ENCODE results near the gene CCSER1.

The CCSER1 gene

DNA sequence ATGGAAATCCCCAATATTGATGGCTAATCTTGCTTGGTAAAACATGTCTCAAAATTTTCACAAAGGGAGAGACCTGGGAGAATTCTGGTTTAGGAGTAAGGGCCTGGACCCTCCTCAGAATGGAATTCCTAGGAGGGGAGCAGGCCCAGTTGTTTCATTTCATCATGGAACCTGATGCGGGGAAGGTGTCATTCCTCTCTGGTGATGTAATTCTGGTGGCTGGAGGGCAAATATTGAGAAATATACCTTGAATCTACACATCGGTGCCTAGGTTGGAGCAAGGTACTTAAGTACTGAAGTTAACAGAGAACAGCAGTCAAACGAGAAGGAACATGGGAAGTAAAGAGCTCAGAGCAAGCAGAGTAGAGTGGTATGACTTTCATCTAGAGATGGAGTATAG, 23.2 kb upstream of the CCSER1 start:
- Histone ChIP-seq H3K4me1 (ENCODE audit: control insufficient read depth, insufficient read depth, low read length, poor library complexity, severe bottlenecking) (no peaks in the 10 kb centered on the region), H3K4me3 (ENCODE audit: insufficient read depth, low read depth, low read length, poor library complexity, severe bottlenecking) (no peak overlapping the region), H3K9me3 (ENCODE audit: control insufficient read depth, low read length) (no peaks in the 10 kb centered on the region), H3K27ac (ENCODE audit: insufficient read depth, low read length, poor library complexity, severe bottlenecking) (no peak overlapping the region), H3K36me3 (ENCODE audit: control insufficient read depth, insufficient read depth, low read length) (no peaks in the 10 kb centered on the region), H3K27me3 (replicated peaks; ENCODE audit: control insufficient read depth, insufficient read depth, low read length, poor library complexity, severe bottlenecking) (no peaks in the 10 kb centered on the region)
- no peak for DNase-seq

DNA sequence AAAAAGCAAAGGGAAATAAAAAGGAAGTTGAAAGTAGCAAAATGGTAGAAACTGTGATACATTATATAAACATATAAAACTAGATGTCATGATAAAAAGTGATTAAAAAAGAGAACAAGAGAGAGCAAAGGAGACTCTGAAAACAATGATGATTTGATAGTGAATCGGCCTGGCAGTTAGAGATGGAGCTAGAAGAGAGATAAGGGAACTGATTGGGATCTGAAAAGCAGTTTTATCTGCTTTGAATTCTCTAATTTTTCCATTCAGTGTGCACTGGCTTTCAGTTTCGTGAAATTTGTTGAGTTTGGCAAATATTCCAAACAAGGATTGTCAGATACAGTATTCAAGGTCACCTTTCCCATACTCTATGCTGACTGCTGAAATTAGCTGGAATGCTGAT, 21.9 kb upstream of the CCSER1 start:
- Histone ChIP-seq H3K9me3 (ENCODE audit: control insufficient read depth, low read length) (no peaks in the 10 kb centered on the region), H3K4me3 (ENCODE audit: insufficient read depth, low read depth, low read length, poor library complexity, severe bottlenecking) (no peak overlapping the region), H3K27ac (ENCODE audit: insufficient read depth, low read length, poor library complexity, severe bottlenecking) (no peak overlapping the region), H3K27me3 (replicated peaks; ENCODE audit: control insufficient read depth, insufficient read depth, low read length, poor library complexity, severe bottlenecking) (no peaks in the 10 kb centered on the region), H3K36me3 (ENCODE audit: control insufficient read depth, insufficient read depth, low read length) (no peaks in the 10 kb centered on the region), H3K4me1 (ENCODE audit: control insufficient read depth, insufficient read depth, low read length, poor library complexity, severe bottlenecking) (no peaks in the 10 kb centered on the region)
- DNase-seq, result no peak

DNA sequence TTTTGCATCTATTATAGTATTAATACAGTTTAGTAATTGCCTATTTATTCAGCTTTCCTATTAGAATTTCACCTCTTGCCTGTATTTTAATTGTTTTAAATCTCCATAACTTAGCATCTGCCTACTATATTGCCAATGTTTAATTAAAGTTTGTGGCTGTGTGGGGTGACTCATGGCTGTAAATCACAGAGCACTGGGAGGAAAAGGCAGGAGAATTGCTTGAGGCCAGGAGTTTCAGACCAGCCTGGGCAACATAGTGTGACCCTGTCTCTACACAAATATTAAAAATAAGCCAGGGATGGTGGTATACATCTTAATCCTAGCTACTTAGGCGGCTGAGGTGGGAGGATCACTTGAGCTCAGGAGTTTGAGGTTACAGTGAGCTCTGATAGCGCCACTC, 14.5 kb upstream of the CCSER1 start:
- no peaks in the 10 kb centered on the region for H3K36me3 ChIP-seq (ENCODE audit: control insufficient read depth, insufficient read depth, low read length)
- H3K27me3 ChIP-seq (replicated peaks; ENCODE audit: control insufficient read depth, insufficient read depth, low read length, poor library complexity, severe bottlenecking), result no peaks in the 10 kb centered on the region
- DNase-seq, result no peak
- H3K4me3 ChIP-seq (ENCODE audit: insufficient read depth, low read depth, low read length, poor library complexity, severe bottlenecking), result no peak overlapping the region
- no peaks in the 10 kb centered on the region for H3K9me3 ChIP-seq (ENCODE audit: control insufficient read depth, low read length)
- no peaks in the 10 kb centered on the region for H3K4me1 ChIP-seq (ENCODE audit: control insufficient read depth, insufficient read depth, low read length, poor library complexity, severe bottlenecking)
- H3K27ac ChIP-seq (ENCODE audit: insufficient read depth, low read length, poor library complexity, severe bottlenecking), result no peak overlapping the region

DNA sequence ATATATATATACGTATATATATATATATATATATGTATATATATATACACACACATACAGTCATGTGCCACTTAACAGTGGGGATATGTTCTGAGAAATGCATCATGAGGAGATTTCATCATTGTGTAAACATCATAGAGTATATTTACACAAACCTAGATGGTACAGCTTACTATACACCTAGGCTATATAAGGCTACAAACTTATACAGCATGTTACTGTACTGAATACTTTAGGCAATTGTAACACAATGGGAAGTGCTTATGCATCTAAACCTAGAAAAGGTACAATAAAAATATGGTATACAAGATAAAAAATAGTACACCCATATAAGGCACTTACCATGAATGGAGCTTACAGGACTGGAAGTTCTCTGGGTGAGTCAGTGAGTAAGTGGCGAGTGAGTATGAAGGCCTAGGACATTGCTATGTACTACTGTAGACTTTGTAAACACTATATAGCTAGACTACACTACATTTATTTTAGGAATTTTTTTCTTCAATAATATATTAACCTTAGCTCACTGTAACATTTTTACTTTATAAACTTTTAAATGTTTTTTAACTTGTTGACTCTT, 13.2 kb upstream of the CCSER1 start:
- H3K4me3 ChIP-seq (ENCODE audit: insufficient read depth, low read depth, low read length, poor library complexity, severe bottlenecking), result no peak overlapping the region
- H3K27me3 ChIP-seq (replicated peaks; ENCODE audit: control insufficient read depth, insufficient read depth, low read length, poor library complexity, severe bottlenecking), result no peaks in the 10 kb centered on the region
- no peak for DNase-seq

DNA sequence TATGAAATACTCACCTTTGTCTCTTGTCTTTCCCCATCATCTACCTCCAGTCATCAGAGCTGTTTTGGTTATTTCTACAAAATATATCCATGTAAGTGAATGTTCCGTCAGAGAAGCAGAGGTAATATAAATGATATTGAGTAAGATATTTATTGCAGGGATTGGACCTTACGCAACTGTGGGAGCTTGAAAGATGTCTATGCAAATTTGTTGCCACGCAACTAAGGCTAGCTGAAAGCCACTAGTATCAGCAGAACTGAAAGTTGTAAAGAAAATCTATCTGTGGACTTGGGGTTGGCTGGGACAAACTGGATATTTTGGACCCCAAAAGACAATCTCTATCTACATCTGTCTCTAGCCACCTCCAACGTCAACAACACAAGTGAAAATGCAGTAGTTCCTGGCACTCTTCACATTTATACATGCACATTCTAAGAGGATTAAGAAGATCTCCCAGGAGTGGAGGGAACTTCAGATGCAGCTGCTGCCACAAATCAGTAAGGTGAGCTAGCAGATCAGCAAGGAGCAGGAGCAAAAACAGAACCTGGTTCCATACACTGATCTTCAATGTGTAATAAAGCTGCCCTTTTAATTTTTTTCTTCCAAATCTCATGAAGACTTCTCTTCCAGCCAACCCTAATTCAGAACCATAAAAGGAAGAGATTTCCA, 8.5 kb upstream of the CCSER1 start:
- Histone ChIP-seq H3K27ac (ENCODE audit: insufficient read depth, low read length, poor library complexity, severe bottlenecking) (no peak overlapping the region), H3K36me3 (ENCODE audit: control insufficient read depth, insufficient read depth, low read length) (no peaks in the 10 kb centered on the region), H3K4me1 (ENCODE audit: control insufficient read depth, insufficient read depth, low read length, poor library complexity, severe bottlenecking) (no peaks in the 10 kb centered on the region), H3K4me3 (ENCODE audit: insufficient read depth, low read depth, low read length, poor library complexity, severe bottlenecking) (no peak overlapping the region), H3K27me3 (replicated peaks; ENCODE audit: control insufficient read depth, insufficient read depth, low read length, poor library complexity, severe bottlenecking) (no peaks in the 10 kb centered on the region), H3K9me3 (ENCODE audit: control insufficient read depth, low read length) (no peaks in the 10 kb centered on the region)
- no peak for DNase-seq

More for the DNA sequence above, 13.2 kb upstream of the CCSER1 start:
- Histone ChIP-seq H3K9me3 (ENCODE audit: control insufficient read depth, low read length) (no peaks in the 10 kb centered on the region), H3K27ac (ENCODE audit: insufficient read depth, low read length, poor library complexity, severe bottlenecking) (no peak overlapping the region), H3K4me1 (ENCODE audit: control insufficient read depth, insufficient read depth, low read length, poor library complexity, severe bottlenecking) (no peaks in the 10 kb centered on the region), H3K36me3 (ENCODE audit: control insufficient read depth, insufficient read depth, low read length) (no peaks in the 10 kb centered on the region)

DNA sequence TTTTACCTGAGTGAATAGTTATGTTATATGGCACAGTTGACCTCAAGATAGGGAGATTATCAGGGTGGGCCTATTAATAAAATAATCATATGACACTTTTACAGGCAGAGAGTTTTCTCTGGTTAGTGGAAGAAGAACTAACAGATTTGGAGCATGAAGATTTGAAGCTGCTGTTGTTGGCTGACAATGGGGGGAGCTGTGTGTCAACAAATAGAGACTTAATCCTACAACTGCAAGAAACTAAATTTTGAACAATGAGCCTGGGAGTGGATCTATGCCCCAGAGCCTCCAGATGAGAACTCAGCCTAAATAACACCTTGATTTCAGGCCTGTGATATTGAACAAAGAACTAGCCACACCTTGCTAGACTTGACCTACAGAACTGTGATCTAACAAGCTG, 7.2 kb upstream of the CCSER1 start:
- Histone ChIP-seq H3K36me3 (ENCODE audit: control insufficient read depth, insufficient read depth, low read length) (no peaks in the 10 kb centered on the region), H3K9me3 (ENCODE audit: control insufficient read depth, low read length) (no peaks in the 10 kb centered on the region), H3K27ac (ENCODE audit: insufficient read depth, low read length, poor library complexity, severe bottlenecking) (no peak overlapping the region), H3K4me3 (ENCODE audit: insufficient read depth, low read depth, low read length, poor library complexity, severe bottlenecking) (no peak overlapping the region), H3K4me1 (ENCODE audit: control insufficient read depth, insufficient read depth, low read length, poor library complexity, severe bottlenecking) (no peaks in the 10 kb centered on the region), H3K27me3 (replicated peaks; ENCODE audit: control insufficient read depth, insufficient read depth, low read length, poor library complexity, severe bottlenecking) (no peaks in the 10 kb centered on the region)
- DNase-seq, result no peak

DNA sequence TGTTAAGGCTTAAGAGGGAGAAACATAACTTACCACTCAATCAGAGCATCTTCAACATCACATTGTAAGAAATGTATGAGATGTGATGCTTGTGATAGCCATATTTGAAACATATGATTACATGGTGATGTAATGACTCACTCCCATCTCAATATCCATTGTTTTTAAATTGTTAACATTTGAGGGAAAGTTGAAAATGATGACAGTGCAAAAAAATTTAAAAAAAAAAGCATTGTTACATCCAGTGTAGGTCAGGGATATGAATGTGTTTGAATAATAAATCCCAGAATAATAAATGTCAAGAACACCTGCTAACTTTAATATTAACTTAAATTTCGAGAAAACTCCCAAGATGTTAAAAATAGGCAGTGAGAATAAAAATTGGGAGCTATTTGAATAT, 6.4 kb upstream of the CCSER1 start:
- no peaks in the 10 kb centered on the region for H3K27me3 ChIP-seq (replicated peaks; ENCODE audit: control insufficient read depth, insufficient read depth, low read length, poor library complexity, severe bottlenecking)
- no peak overlapping the region for H3K4me3 ChIP-seq (ENCODE audit: insufficient read depth, low read depth, low read length, poor library complexity, severe bottlenecking)
- no peaks in the 10 kb centered on the region for H3K4me1 ChIP-seq (ENCODE audit: control insufficient read depth, insufficient read depth, low read length, poor library complexity, severe bottlenecking)
- H3K27ac ChIP-seq (ENCODE audit: insufficient read depth, low read length, poor library complexity, severe bottlenecking), result no peak overlapping the region
- DNase-seq, result no peak
- no peaks in the 10 kb centered on the region for H3K36me3 ChIP-seq (ENCODE audit: control insufficient read depth, insufficient read depth, low read length)
- H3K9me3 ChIP-seq (ENCODE audit: control insufficient read depth, low read length), result no peaks in the 10 kb centered on the region

DNA sequence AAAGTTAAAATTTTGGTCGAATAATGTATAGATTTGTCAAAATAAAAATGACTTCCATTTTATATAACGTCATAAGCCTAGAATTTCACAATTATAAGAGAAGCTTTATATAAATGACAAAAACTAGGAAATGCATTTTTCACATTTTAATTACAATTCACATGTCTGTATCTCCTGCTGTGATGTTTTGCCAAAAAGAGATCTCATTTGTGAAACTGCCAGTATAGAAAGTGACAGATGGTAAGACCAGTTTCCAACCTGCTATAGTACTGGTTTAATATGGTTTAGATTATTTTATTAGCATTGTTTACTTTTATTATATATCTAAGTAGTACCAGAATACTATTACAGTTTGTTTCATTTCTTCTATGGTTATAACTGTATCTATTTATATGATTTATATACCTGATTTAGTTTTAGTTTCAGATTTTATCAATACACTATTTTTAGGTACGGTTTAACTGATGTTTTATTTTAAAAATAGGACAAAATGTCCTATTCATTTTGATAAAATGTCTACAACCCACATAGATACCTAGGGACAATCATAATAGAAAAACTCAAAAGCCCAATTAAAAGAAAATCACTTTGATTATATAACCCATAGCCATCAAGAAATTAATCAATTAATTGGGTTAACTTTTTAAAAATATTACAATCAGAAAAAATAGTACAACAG, 5.4 kb upstream of the CCSER1 start:
- Histone ChIP-seq H3K4me3 (ENCODE audit: insufficient read depth, low read depth, low read length, poor library complexity, severe bottlenecking) (no peak overlapping the region), H3K27me3 (replicated peaks; ENCODE audit: control insufficient read depth, insufficient read depth, low read length, poor library complexity, severe bottlenecking) (no peaks in the 10 kb centered on the region), H3K4me1 (ENCODE audit: control insufficient read depth, insufficient read depth, low read length, poor library complexity, severe bottlenecking) (no peaks in the 10 kb centered on the region), H3K27ac (ENCODE audit: insufficient read depth, low read length, poor library complexity, severe bottlenecking) (no peak overlapping the region), H3K9me3 (ENCODE audit: control insufficient read depth, low read length) (no peaks in the 10 kb centered on the region), H3K36me3 (ENCODE audit: control insufficient read depth, insufficient read depth, low read length) (no peaks in the 10 kb centered on the region)
- DNase-seq, result no peak

DNA sequence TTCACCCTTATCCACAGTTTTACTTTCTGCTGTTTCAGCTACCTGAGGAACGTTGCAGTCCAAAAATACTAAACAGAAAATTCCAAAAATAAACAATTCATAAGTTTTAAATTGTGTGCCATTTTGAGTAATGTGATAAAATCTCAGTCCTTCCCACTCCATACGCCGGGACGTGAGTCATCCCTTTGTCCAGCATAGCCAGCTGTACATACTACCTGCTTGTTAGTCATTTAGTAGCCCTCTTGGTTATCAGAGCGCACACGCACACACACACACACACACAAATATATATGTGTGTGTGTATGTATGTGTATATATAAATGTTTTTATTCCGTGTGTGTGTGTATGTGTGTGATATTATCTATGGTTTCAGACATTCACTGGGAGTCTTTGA, 4.8 kb upstream of the CCSER1 start:
- H3K9me3 ChIP-seq (ENCODE audit: control insufficient read depth, low read length), result no peaks in the 10 kb centered on the region
- H3K36me3 ChIP-seq (ENCODE audit: control insufficient read depth, insufficient read depth, low read length), result no peaks in the 10 kb centered on the region
- H3K4me1 ChIP-seq (ENCODE audit: control insufficient read depth, insufficient read depth, low read length, poor library complexity, severe bottlenecking), result peaks cover 3% of the 10 kb centered on the region
- H3K4me3 ChIP-seq (ENCODE audit: insufficient read depth, low read depth, low read length, poor library complexity, severe bottlenecking), result no peak overlapping the region
- DNase-seq, result no peak
- no peak overlapping the region for H3K27ac ChIP-seq (ENCODE audit: insufficient read depth, low read length, poor library complexity, severe bottlenecking)
- H3K27me3 ChIP-seq (replicated peaks; ENCODE audit: control insufficient read depth, insufficient read depth, low read length, poor library complexity, severe bottlenecking), result no peaks in the 10 kb centered on the region

DNA sequence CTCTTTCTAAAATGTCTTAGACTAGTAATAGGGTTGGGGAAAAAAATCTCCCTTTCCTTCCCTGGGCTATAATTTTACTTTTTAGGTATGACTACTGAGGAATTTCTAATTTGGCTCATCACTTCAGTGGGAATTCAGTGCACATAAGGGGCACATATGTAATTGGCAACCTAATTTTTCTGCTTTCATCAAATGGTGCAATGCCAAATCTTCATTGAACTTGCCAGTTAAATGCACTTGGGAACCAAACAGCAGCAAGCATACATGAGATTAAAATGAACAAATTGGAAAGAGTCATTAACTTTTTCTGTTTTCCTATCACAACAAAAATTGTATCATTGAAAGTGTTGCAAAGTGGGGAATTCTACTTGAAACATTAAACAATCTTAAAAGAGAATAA, 2.9 kb upstream of the CCSER1 start:
- H3K4me1 ChIP-seq (ENCODE audit: control insufficient read depth, insufficient read depth, low read length, poor library complexity, severe bottlenecking), result peaks cover 4% of the 10 kb centered on the region
- no peak for DNase-seq
- no peaks in the 10 kb centered on the region for H3K36me3 ChIP-seq (ENCODE audit: control insufficient read depth, insufficient read depth, low read length)
- no peaks in the 10 kb centered on the region for H3K27me3 ChIP-seq (replicated peaks; ENCODE audit: control insufficient read depth, insufficient read depth, low read length, poor library complexity, severe bottlenecking)
- no peak overlapping the region for H3K27ac ChIP-seq (ENCODE audit: insufficient read depth, low read length, poor library complexity, severe bottlenecking)
- H3K4me3 ChIP-seq (ENCODE audit: insufficient read depth, low read depth, low read length, poor library complexity, severe bottlenecking), result no peak overlapping the region
- H3K9me3 ChIP-seq (ENCODE audit: control insufficient read depth, low read length), result no peaks in the 10 kb centered on the region

Data from effector memory CD4-positive, alpha-beta T cell (primary cell).